Fibroblast of peridontal ligament (primary cell): ENCODE measurements around the gene BSCL2.
"Not testable (repeated sequence)": the region's sequence is repeated elsewhere in the genome, so short reads cannot be mapped to it uniquely, and the experiment has no call there.

Source experiments
- DNase-seq: peaks from one replicate; pipeline ENCODE4 v3.0.0-alpha.2; 2010; ENCODE audit errors: extremely low read depth

The BSCL2 gene

GRCh38 chr11:62707277-62707861 is at the start of gene BSCL2, which contains the start of gene GNG3:
Gene BSCL2, minus strand, starts transcription at chr11:62707424. Its CDS starts 229 bp downstream, at chr11:62707195.
Gene GNG3, plus strand, starts transcription at chr11:62707676. Its CDS starts 620 bp downstream, at chr11:62708296.
- DNase-seq = no peak

DNA sequence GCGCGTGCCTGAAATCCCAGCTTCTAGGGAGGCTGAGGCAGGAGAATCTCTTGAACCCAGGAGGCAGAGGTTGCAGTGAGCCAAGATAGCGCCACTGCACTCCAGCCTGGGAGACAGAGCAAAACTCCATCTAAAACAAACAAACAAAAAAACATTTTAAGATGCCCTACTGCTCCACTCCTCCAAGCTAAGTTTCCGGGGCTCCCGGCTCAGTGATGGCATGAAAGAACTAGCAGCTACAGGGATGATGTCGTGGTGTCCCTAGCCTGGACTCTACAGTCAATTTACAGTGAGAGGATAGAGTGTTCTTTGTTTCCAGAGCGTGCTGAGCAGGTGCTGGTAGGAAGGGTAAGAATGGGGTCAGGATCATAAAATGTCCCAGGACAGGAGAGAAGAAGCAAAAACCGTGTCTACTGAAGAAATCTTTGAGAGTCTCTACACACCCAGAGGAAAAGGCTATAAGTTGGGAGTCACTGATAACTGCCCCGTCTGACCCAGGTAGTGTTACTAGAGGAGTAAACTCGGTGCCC is 47.9 kb upstream of the BSCL2 start:
- DNase-seq = no peak

- DNase-seq = peak; percentile 99
These were observed 46.7 kb upstream of the BSCL2 start, which contains the start of gene ZBTB3 for GRCh38 chr11:62753736-62754603. Gene ZBTB3, minus strand, starts transcription at chr11:62754160. Its CDS starts 496 bp downstream, at chr11:62753664.

GRCh38 chr11:62752994-62753735 is 45.9 kb upstream of the BSCL2 start:
- DNase-seq = no peak

GRCh38 chr11:62752177-62752785 is 45.1 kb upstream of the BSCL2 start:
- DNase-seq = no peak

GRCh38 chr11:62749931-62750330 is 42.7 kb upstream of the BSCL2 start:
- DNase-seq = not testable (repeated sequence)

DNA sequence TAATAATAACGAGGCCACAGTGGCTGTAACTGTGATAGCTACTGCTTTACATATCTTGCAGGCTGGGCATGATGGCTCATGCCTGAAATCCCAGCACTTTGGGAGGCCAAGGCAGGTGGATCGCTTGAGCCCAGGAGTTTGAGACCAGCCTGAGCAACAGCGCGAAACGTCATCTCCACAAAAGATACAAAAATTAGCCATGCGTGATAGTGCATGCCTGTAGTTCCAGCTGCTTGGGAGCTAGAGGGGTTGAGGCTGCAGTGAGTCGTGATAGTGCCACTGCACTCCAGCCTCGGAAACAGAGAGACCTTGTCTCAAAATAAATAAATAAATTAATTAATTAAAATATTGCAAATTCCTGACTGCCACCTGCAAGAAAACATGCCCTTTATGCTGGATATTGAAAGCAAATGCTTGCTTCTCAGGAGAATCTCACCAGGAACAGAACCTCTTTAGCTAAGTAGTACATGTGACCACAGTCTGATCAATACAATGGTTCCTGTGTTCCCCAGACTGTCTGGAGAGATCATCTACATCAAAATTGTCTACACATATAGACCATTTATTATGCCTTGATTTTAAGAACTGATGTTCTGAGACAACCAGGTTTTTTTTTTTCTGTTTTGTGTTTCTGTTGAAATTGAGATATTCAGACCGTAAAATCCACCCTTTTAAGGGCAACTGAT is 40.4 kb upstream of the BSCL2 start:
- DNase-seq = no peak

DNA sequence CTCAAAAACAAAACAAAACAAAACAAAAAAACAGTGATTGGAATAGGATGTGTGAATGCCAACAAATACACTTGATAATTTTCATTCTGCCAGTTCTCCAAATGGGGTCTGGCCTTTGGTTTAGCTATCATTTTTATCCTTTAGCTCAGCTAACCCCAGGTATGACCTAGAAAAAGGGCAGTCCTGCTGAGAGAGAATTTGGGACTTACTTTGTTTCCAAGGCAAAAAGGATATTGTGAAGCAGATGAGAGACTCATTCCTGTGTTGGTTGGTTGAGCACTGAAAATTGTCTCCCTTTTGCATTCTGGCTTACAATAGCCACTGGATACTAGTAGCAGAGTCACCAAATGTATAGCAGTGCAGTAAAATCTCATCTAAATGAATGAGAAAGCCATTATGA is 30.0 kb upstream of the BSCL2 start:
- no peak for DNase-seq

GRCh38 chr11:62732830-62733229 is 25.6 kb upstream of the BSCL2 start:
- peak; percentile 54 for DNase-seq

DNA sequence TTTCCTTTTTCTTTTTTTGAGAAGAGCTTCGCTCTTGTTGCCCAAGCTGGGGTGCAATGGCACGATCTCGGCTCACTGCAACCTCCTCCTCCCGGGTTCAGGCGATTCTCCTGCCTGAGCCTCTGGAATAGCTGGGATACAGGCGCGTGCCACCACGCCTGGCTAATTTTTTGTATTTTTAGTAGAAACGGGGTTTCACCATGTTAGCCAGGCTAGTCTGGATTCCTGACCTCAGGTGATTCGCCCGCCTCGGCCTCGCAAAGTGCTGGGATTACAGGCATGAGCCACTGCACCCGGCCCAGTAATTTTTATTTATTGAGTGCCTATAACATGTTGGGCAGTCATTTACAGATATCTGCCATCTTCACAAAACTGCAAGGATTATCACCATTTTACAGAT is 22.9 kb upstream of the BSCL2 start:
- DNase-seq = not testable (repeated sequence)

- peak; percentile 79 for DNase-seq
These were observed 21.2 kb upstream of the BSCL2 start, which contains the start of gene TTC9C for GRCh38 chr11:62728171-62728988. Gene TTC9C, plus strand, starts transcription at chr11:62728486. Its CDS starts 363 bp downstream, at chr11:62728849.

DNA sequence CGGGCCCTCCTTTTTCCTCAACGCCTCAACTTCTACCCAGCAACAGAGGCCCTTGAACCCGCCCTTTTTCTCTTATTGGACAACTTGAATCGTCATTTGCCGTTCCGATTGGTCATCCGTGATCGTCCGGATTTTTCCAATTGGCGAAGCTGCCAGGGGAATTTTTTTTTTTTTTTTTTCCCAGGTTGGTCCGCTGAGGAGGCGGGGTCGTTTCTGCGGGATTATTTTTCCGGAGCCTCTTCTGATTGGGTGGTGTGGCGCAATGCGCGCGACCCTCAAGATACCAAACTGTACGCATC is 20.6 kb upstream of the BSCL2 start:
- peak; percentile 99 for DNase-seq

DNA sequence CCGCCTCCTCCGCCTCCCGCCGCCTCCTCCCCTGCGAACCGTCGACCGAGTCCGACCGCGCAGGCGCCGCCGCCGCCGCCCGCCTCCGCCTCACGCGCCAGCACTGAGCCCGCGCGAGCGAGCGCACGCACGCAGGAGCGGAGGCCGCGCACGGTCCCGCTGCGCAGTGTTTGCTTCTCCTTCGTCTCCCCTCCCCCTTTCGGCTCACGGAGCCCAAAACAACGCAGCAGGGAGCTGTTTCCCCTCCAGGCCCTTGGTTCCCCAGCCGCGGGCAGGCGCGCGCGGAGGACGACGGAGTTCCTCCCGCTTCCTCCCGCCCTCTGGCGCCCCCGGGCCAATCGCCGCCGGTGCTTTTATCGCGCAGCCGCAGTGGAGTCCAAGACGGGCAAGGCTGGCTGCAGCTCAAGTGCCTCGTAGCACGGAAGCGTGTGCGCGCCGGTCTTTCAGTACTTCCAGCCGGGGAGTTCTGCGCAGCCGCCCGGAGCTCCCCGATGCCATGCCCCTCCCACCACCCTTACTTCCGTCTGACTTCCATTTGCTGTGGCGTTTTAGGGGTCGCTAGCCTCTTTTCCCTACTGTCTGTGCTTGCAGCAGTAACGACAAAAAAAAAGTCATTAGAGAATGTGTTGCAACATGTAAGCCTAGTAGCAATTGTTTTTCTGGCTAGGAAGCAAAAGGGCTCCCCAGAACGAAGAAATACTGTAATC is 20.1 kb upstream of the BSCL2 start, which contains the start of gene HNRNPUL2:
Gene HNRNPUL2 (minus strand): TSS at position 293 of the 707 bp plus-strand sequence. CDS start 301 bp downstream, outside the sequence.
- DNase-seq = peak; percentile 99

DNA sequence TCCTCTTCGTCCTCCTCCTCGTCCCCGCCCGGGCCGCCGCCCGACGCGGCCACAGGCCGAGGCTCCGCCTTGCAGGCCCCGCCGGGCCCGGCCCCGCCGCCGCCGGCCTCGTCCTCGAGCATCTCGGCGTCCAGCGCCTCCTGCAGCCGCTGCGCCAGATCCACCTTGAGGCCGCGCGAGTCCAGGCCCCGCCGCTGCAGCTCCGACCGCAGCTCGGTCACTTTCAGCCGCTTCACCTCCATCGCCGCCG is 19.6 kb upstream of the BSCL2 start:
- no peak for DNase-seq

DNA sequence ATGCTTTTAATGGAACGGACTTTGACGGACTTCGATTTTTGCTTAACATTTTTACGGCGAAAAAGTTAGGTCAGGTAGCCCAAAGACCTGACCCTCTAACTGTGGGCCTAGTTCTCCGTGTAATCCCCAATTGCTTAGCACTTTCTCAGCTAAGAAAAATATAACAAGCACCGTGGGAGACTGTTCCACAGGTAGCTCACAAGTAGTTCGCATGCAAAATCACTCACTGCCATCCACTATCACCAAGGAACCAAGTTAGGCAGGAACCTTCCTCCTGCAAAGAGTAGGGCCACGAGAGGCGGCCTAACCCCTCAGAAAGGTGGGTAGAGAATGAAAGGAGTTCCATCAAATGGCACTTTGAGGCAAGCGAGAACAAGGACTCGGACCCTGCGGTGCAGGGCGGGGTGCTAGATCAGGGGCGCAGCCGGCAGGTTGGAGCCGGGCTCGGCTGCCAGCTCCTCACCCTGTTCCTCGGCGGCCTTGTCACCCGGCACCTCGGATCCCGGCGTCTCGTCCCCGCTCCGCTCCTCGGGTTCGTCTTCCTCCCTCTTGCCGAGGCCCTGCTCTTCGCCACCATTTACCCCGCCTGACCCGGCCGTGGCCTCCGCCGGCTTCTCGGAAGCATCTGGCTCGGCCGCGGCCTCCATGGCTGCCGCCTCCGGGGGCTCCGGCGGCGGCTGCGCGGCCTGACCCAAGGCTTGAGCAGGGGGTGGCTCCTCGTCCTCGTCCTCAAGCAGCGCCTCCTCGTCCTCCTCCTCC is 19.1 kb upstream of the BSCL2 start:
- DNase-seq = no peak

GRCh38 chr11:62725646-62726045 is 18.4 kb upstream of the BSCL2 start:
- DNase-seq = no peak

DNA sequence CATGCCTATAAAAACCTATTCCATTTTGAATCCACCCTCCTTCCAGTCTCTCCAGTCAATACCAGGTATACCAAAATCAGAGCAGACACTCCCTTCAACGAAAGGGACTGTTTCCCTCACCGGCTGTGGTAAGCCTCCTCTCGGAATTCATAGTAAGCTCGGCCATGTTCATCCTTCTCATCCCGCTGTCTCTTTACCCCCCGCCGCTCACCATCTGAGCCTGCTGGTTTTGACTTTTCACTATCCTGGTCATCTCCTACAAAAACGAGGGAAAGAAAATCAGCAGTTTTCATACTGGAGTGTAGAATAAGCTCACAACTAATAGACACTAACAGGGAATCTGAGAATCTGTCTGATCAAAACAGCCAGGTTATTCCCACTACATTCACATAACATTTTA is 16.9 kb upstream of the BSCL2 start:
- no peak for DNase-seq

- DNase-seq = no peak
These were observed 14.8 kb upstream of the BSCL2 start for GRCh38 chr11:62721994-62722393.
